H1 (cell line): Measurements from ENCODE around the gene ARHGAP42. TPM values are rescaled to one million over a fixed set of nuclear protein-coding genes. Genes with fewer than 3 reads are reported as not detected.

Experiments
- CTCF ChIA-PET: fragments of 300-600 bp; sonication (Branson Sonifier 250); formaldehyde crosslinking; loops from one replicate; lab custom pipeline; 2021; ENCODE audit not compliant: partially characterized antibody; lab: Charles Lee
- POLR2A ChIA-PET: fragments of 300-600 bp; sonication (Branson Sonifier 250); formaldehyde crosslinking; loops from one replicate; lab custom pipeline; 2021; ENCODE audit warnings: inconsistent platforms; ENCODE audit not compliant: partially characterized antibody; lab: Charles Lee
- DNase-seq, 2 experiments: peaks; one replicate each; pipeline versions ENCODE4 v3.0.0 to v3.0.0-alpha.2; 2010 to 2022; ENCODE audit warnings: low spot score in 2 of 2, low read depth in 1 of 2, mixed read lengths in 1 of 2
- FAIRE-seq: peaks from 2 replicates; lab custom pipeline; 2011; peaks lifted over from hg19 to GRCh38; lab: Jason Lieb, UNC
- H2AFZ ChIP-seq: 2 replicates; pipeline ENCODE4 v1.8.1; 2012; ENCODE audit warnings: low read length, inconsistent platforms
- H2AK5ac ChIP-seq: 2 replicates; pipeline ENCODE4 v1.6.1; 2013; ENCODE audit warnings: low read depth, low read length
- H2BK120ac ChIP-seq: replicated peaks from 2 replicates; pipeline ENCODE3; 2013; ENCODE audit warnings: low read depth, low read length, inconsistent platforms
- H2BK12ac ChIP-seq: 2 replicates; pipeline ENCODE4 v1.6.1; 2013; ENCODE audit warnings: low read depth, low read length
- H2BK15ac ChIP-seq: 2 replicates; pipeline ENCODE4 v1.6.1; 2013; ENCODE audit warnings: low read length
- H2BK20ac ChIP-seq: 2 replicates; pipeline ENCODE4 v1.6.1; 2013; ENCODE audit warnings: low read length
- H2BK5ac ChIP-seq: 2 replicates; pipeline ENCODE4 v1.6.1; 2013; ENCODE audit warnings: low read depth, low read length
- H3K14ac ChIP-seq: 2 replicates; pipeline ENCODE4 v1.6.1; 2013; ENCODE audit warnings: inconsistent platforms; ENCODE audit not compliant: insufficient read length
- H3K18ac ChIP-seq: 2 replicates; pipeline ENCODE4 v1.6.1; 2013; ENCODE audit warnings: low read length; ENCODE audit errors: extremely low read depth
- H3K23ac ChIP-seq: 2 replicates; pipeline ENCODE4 v1.6.1; 2013; ENCODE audit warnings: inconsistent platforms; ENCODE audit not compliant: insufficient read length
- H3K23me2 ChIP-seq: 2 replicates; pipeline ENCODE4 v1.6.1; 2013; ENCODE audit warnings: low read depth, low read length
- H3K27ac ChIP-seq: 2 replicates; pipeline ENCODE4 v1.6.1; 2011; ENCODE audit warnings: low read depth, low read length, inconsistent platforms
- H3K27me3 ChIP-seq, 4 experiments: replicated peaks in 1 of 4; 1 replicate in 1 of 4; 2 replicates in 3 of 4; pipeline versions ENCODE4 v1.6.1 to v1.8.1; 2011 to 2013; ENCODE audit warnings: low read length in 3 of 4, mild to moderate bottlenecking in 3 of 4, inconsistent platforms in 2 of 4, mixed read lengths in 2 of 4, moderate library complexity in 1 of 4; ENCODE audit not compliant: control insufficient read depth in 3 of 4, insufficient read depth in 3 of 4; ENCODE audit errors: extremely low read depth in 1 of 4
- H3K36me3 ChIP-seq, 4 experiments: 2 replicates each; pipeline versions ENCODE4 v1.6.1 to v1.8.1; 2011 to 2013; ENCODE audit warnings: mild to moderate bottlenecking in 4 of 4, low read length in 3 of 4, moderate library complexity in 2 of 4, control low read depth in 1 of 4, inconsistent platforms in 1 of 4; ENCODE audit not compliant: insufficient read depth in 4 of 4, control insufficient read depth in 2 of 4
- H3K4ac ChIP-seq: replicated peaks from 2 replicates; pipeline ENCODE3; 2013; ENCODE audit warnings: low read length, low read depth, mixed read lengths, inconsistent platforms; ENCODE audit not compliant: insufficient read length
- H3K4me1 ChIP-seq, 4 experiments: replicated peaks in 1 of 4; 1 replicate in 1 of 4; 2 replicates in 3 of 4; pipeline versions ENCODE4 v1.6.1 to v1.8.1; 2011 to 2013; ENCODE audit warnings: low read length in 3 of 4, inconsistent platforms in 2 of 4, mixed read lengths in 1 of 4; ENCODE audit not compliant: insufficient read depth in 4 of 4, control insufficient read depth in 3 of 4
- H3K4me2 ChIP-seq, 2 experiments: 2 replicates each; pipeline versions ENCODE4 v1.6.1 to v1.8.1; 2011 to 2013; ENCODE audit warnings: low read depth in 2 of 2, low read length in 2 of 2, control low read depth in 1 of 2, inconsistent platforms in 1 of 2, mild to moderate bottlenecking in 1 of 2; ENCODE audit not compliant: insufficient read depth in 1 of 2
- H3K4me3 ChIP-seq, 4 experiments: fragments of 200-600, 300-600 bp in 1 of 4; sonication (generic), shearing (Covaris generic), sonication (Bioruptor Twin) in 1 of 4; 2 replicates each; pipeline versions ENCODE4 v1.5.1 to v1.8.1; 2011 to 2016; ENCODE audit warnings: low read length in 4 of 4, low read depth in 3 of 4, control low read depth in 2 of 4, inconsistent platforms in 2 of 4, mild to moderate bottlenecking in 2 of 4, mixed read lengths in 1 of 4, moderate library complexity in 1 of 4; ENCODE audit not compliant: insufficient read depth in 2 of 4; ENCODE audit errors: extremely low read depth in 1 of 4
- H3K56ac ChIP-seq: replicated peaks from 2 replicates; pipeline ENCODE3; 2013; ENCODE audit warnings: low read depth, mild to moderate bottlenecking, mixed read lengths, low read length, inconsistent platforms; ENCODE audit not compliant: insufficient read length
- H3K79me1 ChIP-seq: 2 replicates; pipeline ENCODE4 v1.6.1; 2013; ENCODE audit warnings: low read depth, low read length, control low read depth
- H3K79me2 ChIP-seq, 2 experiments: 2 replicates each; pipeline versions ENCODE4 v1.6.1 to v1.8.1; 2012 to 2013; ENCODE audit warnings: low read length in 2 of 2, mild to moderate bottlenecking in 2 of 2, inconsistent platforms in 1 of 2; ENCODE audit not compliant: insufficient read depth in 2 of 2, control insufficient read depth in 1 of 2
- H3K9ac ChIP-seq, 4 experiments: replicated peaks in 1 of 4; 1 replicate in 1 of 4; 2 replicates in 3 of 4; pipeline versions ENCODE4 v1.6.1 to v1.8.1; 2011 to 2013; ENCODE audit warnings: low read depth in 3 of 4, low read length in 3 of 4, control low read depth in 2 of 4, mild to moderate bottlenecking in 2 of 4, moderate library complexity in 2 of 4, inconsistent platforms in 1 of 4; ENCODE audit errors: extremely low read depth in 1 of 4
- H3K9me3 ChIP-seq, 2 experiments: 2 replicates each; pipeline versions ENCODE4 v1.6.1 to v1.8.1; 2012 to 2013; ENCODE audit warnings: mild to moderate bottlenecking in 2 of 2, moderate library complexity in 2 of 2, control low read depth in 1 of 2, inconsistent platforms in 1 of 2, low read depth in 1 of 2, low read length in 1 of 2, mixed read lengths in 1 of 2; ENCODE audit not compliant: insufficient read depth in 2 of 2
- H4K20me1 ChIP-seq, 2 experiments: replicated peaks in 1 of 2; 2 replicates each; pipeline versions ENCODE3 to v1.8.1; 2011 to 2013; ENCODE audit warnings: inconsistent platforms in 2 of 2, low read length in 2 of 2, mild to moderate bottlenecking in 1 of 2; ENCODE audit not compliant: insufficient read depth in 2 of 2, control insufficient read depth in 1 of 2
- H4K5ac ChIP-seq: 2 replicates; pipeline ENCODE4 v1.6.1; 2013; ENCODE audit warnings: low read length, low read depth, mixed read lengths, inconsistent platforms; ENCODE audit not compliant: insufficient read length
- H4K8ac ChIP-seq: 2 replicates; pipeline ENCODE4 v1.8.0; 2013; ENCODE audit warnings: mild to moderate bottlenecking, moderate library complexity, low read length, inconsistent platforms; ENCODE audit not compliant: insufficient read depth; ENCODE audit errors: extremely low read depth
- H4K91ac ChIP-seq: replicated peaks from 2 replicates; pipeline ENCODE3; 2013; ENCODE audit warnings: low read length, mixed read lengths, inconsistent platforms; ENCODE audit not compliant: insufficient read length
- CEBPB ChIP-seq: IDR thresholded peaks from 2 replicates; pipeline ENCODE4 v1.6.1; 2012; ENCODE audit warnings: low read depth, low read length
- MAFK ChIP-seq: IDR thresholded peaks from 2 replicates; pipeline ENCODE4 v1.6.1; 2012; ENCODE audit warnings: low read depth, mild to moderate bottlenecking, improper control_type of control experiment, low read length
- PHF8 ChIP-seq: fragments of 200-600 bp; sonication (generic); conservative IDR thresholded peaks from 2 replicates; pipeline ENCODE4 v1.7.1; 2012; ENCODE audit warnings: low read depth, mild to moderate bottlenecking, inconsistent platforms, low read length, moderate library complexity
- POLR2AphosphoS5 ChIP-seq: IDR thresholded peaks from 2 replicates; pipeline ENCODE4 v1.6.1; 2011; ENCODE audit warnings: low read depth, low read length
- RXRA ChIP-seq: IDR thresholded peaks from 2 replicates; pipeline ENCODE4 v1.6.1; 2011; ENCODE audit warnings: low read depth, mild to moderate bottlenecking, low read length, moderate library complexity; ENCODE audit not compliant: insufficient read depth
- SIRT6 ChIP-seq: IDR thresholded peaks from one replicate; pipeline ENCODE4 v1.7.1; 2012; ENCODE audit warnings: low read length, inconsistent platforms
- SRF ChIP-seq: IDR thresholded peaks from 2 replicates; pipeline ENCODE4 v1.6.1; 2011; ENCODE audit warnings: mild to moderate bottlenecking, low read depth, low read length, moderate library complexity
- SUZ12 ChIP-seq: fragments of 200-600 bp; sonication (generic); IDR thresholded peaks from 2 replicates; pipeline ENCODE4 v1.6.1; 2012; ENCODE audit warnings: mild to moderate bottlenecking, inconsistent platforms, low read length, moderate library complexity, mixed read lengths
- TCF12 ChIP-seq: IDR thresholded peaks from 2 replicates; pipeline ENCODE4 v1.6.1; 2011; ENCODE audit warnings: low read depth, mild to moderate bottlenecking, low read length
- YY1 ChIP-seq: IDR thresholded peaks from 2 replicates; pipeline ENCODE4 v1.6.1; 2011; ENCODE audit warnings: low read depth, mild to moderate bottlenecking, low read length
- polyA plus RNA-seq, 7 experiments: library from polyadenylated mRNA; depleted of rRNA in 3 of 7; stranded (reverse) in 5 of 7; unstranded in 2 of 7; fragments of >200 nt in 5 of 7; fragments of 200-250 nt in 2 of 7; gene quantifications; 1 replicate in 5 of 7; 2 replicates in 1 of 7; 4 replicates in 1 of 7; pipeline versions ENCODE4 v1.2.1 to v1.2.3, GENCODE V29; 2011 to 2013; ENCODE audit warnings: missing spikeins in 2 of 7, mixed read lengths in 2 of 7
- total RNA-seq: library from RNA; stranded (reverse); fragmentation: NEBNext Ultra II Directional; extraction: Animal tissue kit (Norgen Biotek cat#: 25700); gene quantifications from 2 replicates; pipeline ENCODE4 v1.2.1, GENCODE V29; 2021

The ARHGAP42 gene
- total and polyA plus RNA-seq, 2 of the 8 experiments (the other 6 are each of a cell fraction or from before 2014, with no cell fraction given) = 22.2 to 33.5 TPM

DNA sequence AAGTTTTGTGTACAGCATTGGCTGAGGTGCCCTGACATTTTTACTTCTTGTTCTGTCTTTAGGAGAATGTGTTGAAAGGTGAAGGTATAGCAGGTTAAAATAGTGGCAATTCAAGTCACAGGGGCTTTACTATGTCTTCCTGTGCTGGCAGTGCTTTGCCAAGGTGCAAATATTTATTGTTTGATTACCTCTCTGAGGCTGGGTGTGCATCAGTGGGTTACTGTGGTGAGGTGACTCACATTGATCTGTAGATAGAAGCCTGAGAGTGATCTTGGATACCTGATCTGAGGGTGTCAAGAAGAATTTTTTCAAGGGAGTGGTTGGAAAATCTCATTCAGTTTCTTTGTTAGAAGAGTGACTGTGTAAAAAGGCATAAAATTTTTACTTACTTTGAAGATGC lies 90.0 kb downstream of the ARHGAP42 start:
- Histone ChIP-seq H3K23ac (no peak overlapping the region), H3K14ac (no peak overlapping the region), H3K18ac (no peak overlapping the region), H3K9me3 (no peaks in the 10 kb centered on the region), H4K8ac (no peak overlapping the region), H4K91ac (no peak overlapping the region), H4K5ac (no peak overlapping the region), H3K4ac (no peak overlapping the region), H3K9ac (no peak overlapping the region), H3K27ac (no peak overlapping the region), H3K27me3 (no peaks in the 10 kb centered on the region), H3K36me3 (peaks cover 0 to 5% (median 0%) of the 10 kb centered on the region in 4 experiments; a peak in 1 of 8 replicates), H3K4me1 (peaks cover 0 to 8% (median 2%) of the 10 kb centered on the region in 4 experiments; a peak in 2 of 7 replicates), H2AFZ (no peak overlapping the region), H2BK15ac (no peak overlapping the region), H2BK120ac (no peak overlapping the region), H3K56ac (no peak overlapping the region), H2BK20ac (no peak overlapping the region), H4K20me1 (no peaks in the 10 kb centered on the region), H3K79me2 (peaks cover 0 to 15% of the 10 kb centered on the region in 2 experiments; a peak in 2 of 4 replicates), H3K23me2 (no peaks in the 10 kb centered on the region; the same call in 1 of the 2 replicates), H2AK5ac (no peak overlapping the region), H2BK5ac (no peak overlapping the region), H2BK12ac (no peak overlapping the region), H3K4me2 (no peak overlapping the region), H3K4me3 (no peak overlapping the region), H3K79me1 (no peaks in the 10 kb centered on the region)
- TF ChIP-seq RXRA (no peak), CEBPB (no peak), PHF8 (no peak), SIRT6 (no peak), SRF (no peak), MAFK (no peak), SUZ12 (no peak), POLR2AphosphoS5 (no peak), YY1 (no peak), TCF12 (no peak)
- no peak for FAIRE-seq
- CTCF ChIA-PET = no interaction called here
- POLR2A ChIA-PET = no interaction called here
- DNase-seq = no peak
